ENCODE measurements around the gene PLEKHG2.

PLEKHG2 gene

DNA sequence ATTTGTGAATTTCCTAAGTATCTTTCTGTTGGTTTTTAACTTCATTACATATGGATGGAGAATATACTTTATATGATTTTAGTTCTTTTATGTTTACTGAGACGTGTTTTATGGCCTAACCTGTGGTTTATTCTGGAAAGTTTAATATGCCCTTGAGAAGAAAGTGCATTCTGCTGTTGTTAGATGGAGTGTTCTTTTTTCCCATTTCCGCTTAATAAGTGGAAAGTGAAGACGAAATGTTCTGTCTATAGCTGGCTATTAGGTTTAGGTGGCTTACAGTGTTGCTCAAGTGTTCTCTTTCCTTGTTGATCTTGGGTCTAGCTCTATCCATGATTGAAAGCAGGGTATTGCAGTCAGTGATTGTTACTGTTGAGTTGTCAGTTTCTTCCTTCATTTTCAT, 50.9 kb downstream of the PLEKHG2 start:
- DNase-seq, result no peak

- DNase-seq, result no peak
Measured at GRCh38 chr19:39465956-39466747, 53.7 kb downstream of the PLEKHG2 start.

DNA sequence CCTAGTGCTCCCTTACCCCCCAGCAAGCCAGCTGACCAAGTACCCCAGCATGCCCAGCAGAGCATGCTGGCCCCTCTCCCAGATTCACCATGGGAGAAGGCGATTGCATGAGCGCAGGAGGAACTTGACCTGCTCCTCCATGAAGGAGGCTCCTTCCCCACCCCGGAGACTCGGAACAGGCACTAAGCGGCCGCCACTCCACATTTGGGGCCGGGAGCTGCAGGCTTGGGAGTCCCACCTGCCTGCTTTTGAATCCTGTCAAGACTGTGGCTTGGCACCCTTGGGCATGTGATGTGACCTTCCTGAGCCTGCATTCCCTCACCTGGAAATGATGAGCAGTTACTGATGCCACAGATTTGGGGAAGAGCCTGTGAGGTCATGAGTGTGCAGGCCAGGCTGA, 55.5 kb downstream of the PLEKHG2 start:
- no peak for DNase-seq

- DNase-seq, result no peak
Measured at GRCh38 chr19:39469036-39469435, 56.6 kb downstream of the PLEKHG2 start.

- no peak for DNase-seq
Measured at GRCh38 chr19:39469567-39469966, 57.1 kb downstream of the PLEKHG2 start.

DNA sequence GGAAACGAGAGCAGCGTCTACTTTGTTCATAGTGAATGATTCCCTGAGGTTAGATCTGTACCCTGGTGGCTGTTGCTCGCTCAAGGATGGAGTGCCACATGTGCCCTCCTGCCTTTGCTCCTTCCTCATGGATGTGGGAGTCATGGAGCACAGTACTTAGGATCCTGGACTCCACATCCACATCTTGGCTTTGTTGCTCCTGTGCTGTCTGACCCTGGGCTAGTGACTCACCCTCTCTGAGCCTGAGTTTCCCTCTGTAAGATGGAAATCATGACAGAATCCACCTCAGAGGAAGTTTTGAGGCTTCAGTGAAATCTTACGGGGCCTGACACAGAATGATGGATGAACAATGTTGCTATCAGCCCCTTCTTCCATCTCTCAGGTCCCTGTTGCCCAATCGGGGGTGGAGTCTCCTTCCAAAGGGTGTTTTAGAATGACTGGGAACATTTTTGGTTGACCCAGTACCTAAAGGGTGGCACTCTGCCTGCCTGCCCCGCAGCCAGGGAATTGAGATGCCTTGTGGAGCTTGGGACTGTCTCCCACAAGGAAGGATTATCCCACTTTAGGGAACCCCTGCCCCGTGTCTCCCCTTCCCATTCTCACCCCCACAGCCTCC, 58.4 kb downstream of the PLEKHG2 start:
- DNase-seq, result no peak

DNA sequence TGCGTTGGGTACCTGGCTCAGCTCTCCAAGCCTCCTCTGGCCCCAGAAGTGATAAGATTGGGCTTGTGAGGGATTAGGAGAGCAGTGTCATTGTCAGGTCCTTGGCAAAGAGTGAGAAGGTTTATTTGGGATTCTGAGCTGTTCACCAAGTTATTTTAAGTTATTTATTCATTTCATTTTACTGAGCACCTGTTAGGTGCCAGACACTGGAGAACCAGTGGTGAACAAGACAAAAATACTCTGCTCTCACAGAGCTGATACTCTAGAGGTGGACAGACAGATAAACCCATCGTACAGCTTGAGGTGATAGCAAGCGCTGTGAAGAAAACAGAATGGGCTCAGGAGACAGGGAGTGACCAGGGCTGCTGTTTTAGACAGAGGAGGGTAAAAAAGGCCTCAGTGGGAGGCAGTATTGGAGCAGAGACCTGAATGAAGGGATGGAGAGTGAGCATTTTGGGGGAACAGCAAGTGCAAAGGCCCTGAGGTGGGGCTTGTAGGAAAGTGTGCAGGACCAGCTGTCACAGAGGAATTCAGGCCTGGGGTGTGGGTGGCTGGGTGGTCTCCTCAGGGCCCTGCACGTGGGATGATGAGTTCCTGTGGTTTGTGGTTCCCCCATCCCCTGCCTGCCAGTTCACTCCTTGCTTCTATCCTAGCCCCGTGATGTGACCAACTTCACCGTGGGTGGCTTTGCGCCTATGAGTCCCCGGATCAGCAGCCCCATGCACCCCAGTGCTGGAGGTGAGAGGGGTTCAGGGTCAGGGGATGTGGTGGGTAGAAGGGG, 59.5 kb downstream of the PLEKHG2 start:
- DNase-seq, result no peak

DNA sequence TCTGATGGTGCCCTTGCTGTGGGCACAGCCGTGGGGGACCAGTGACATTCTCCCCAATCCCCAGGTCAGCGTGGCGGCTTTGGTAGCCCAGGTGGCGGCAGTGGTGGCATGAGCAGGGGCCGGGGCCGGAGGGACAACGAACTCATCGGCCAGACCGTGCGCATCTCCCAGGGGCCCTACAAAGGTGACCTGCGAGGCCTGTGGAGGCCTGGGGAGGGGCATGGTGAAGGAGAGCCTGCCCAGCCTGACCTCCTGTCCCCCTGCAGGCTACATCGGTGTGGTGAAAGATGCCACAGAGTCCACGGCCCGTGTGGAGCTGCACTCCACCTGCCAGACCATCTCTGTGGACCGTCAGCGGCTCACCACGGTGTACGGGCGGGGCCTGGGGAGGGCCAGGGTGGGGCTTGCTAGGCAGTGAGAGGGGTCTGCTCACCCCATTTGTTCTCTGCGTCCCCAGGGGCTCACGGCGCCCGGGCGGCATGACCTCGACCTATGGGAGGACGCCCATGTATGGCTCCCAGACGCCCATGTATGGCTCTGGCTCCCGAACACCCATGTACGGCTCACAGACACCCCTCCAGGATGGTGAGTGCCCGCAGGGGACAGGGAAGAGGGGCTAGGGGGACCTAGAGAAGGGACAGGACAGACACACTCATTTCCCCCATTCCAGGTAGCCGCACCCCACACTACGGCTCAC, 60.4 kb downstream of the PLEKHG2 start:
- no peak for DNase-seq

DNA sequence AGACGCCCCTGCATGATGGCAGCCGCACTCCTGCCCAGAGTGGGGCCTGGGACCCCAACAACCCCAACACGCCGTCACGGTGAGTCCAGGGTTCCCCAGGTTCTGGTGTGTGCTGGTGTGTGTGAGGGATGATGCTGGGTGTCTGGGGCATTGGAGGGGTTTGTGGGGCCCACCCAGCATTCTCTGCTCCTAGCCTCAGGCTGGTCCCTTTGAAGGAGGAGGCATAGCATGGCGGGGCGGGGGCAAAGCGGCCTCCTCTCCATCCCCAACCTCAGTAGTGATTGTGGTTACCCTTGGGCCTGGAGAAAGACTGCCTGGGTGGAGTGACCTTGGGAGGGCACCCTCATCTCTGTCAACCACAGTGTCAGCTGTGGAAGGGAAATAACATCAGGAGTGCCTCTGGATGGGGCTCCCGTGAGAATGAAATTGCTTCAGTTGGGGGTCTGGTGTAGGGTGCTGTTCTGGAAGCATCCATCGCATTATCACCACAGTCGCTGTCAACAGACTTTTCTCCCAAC, 61.0 kb downstream of the PLEKHG2 start:
- DNase-seq, result no peak

GRCh38 chr19:39474139-39474620, 61.7 kb downstream of the PLEKHG2 start:
- no peak for DNase-seq

DNA sequence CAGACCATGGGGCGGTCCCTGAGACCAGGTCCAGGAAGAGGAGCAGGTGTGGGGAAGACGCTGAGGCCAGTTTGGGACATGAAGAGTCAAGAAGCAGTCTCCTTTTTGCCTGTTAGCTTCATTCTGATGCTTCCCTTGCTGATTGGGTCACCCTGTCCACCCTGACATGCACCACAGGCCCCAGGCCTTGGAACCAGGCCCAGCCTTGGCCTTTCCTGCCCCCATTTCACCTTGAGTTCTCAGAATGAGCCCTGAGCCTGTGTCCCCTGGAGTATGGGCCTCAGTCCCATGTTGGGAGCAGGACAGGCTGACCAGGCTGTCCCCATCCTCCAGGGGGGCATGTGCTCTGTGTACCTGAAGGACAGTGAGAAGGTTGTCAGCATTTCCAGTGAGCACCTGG, 63.3 kb downstream of the PLEKHG2 start:
- DNase-seq, result no peak

Measured in HCEC 1CT (cell line).